Caco-2 (cell line): ENCODE results near the gene ADGRG4. TPM values are rescaled to one million over a fixed set of nuclear protein-coding genes. Genes with fewer than 3 reads are reported as not detected.

Experiments used
- BruUV-seq: library from RNA; stranded (reverse); fragments of 400-500 nt; replicated peaks from 2 replicates; lab custom pipeline; 2021; lab: Mats Ljungman, UMichigan
- CTCF ChIA-PET: fragments of 300-600 bp; sonication (Branson Sonifier 250); formaldehyde crosslinking; loops from one replicate; lab custom pipeline; 2022; ENCODE audit warnings: antibody characterized with exemption; lab: Charles Lee
- POLR2A ChIA-PET: fragments of 300-600 bp; sonication (Branson Sonifier 250); formaldehyde crosslinking; loops from one replicate; lab custom pipeline; 2022; ENCODE audit warnings: antibody characterized with exemption; lab: Charles Lee
- DNase-seq, 2 experiments: peaks; one replicate each; pipeline versions ENCODE4 v3.0.0 to v3.0.0-alpha.2; 2020 to 2022
- H3K27me3 ChIP-seq: replicated peaks from 2 replicates; pipeline ENCODE4 v1.6.0; 2011; ENCODE audit warnings: low read length; ENCODE audit not compliant: control insufficient read depth, insufficient read depth
- H3K36me3 ChIP-seq: 2 replicates; pipeline ENCODE4 v1.5.1; 2011; ENCODE audit warnings: low read length; ENCODE audit not compliant: control insufficient read depth, insufficient read depth
- H3K4me1 ChIP-seq: fragments of 250-450 bp; sonication (Bioruptor Pico); 2 replicates; pipeline ENCODE4 v1.5.1; 2020; ENCODE audit warnings: mild to moderate bottlenecking
- H3K4me3 ChIP-seq: 2 replicates; pipeline ENCODE4 v1.5.1; 2011; ENCODE audit warnings: low read depth, mild to moderate bottlenecking, control low read depth, low read length
- H3K9me3 ChIP-seq: fragments of 250-450 bp; sonication (Bioruptor Pico); 2 replicates; pipeline ENCODE4 v1.5.1; 2020; ENCODE audit warnings: mild to moderate bottlenecking, moderate library complexity
- H3K27ac Mint-ChIP-seq: one replicate; pipeline ENCODE4 v1.8.0; 2022; ENCODE audit warnings: mixed read lengths; ENCODE audit not compliant: unreplicated experiment
- H3K27me3 Mint-ChIP-seq: one replicate; pipeline ENCODE4 v1.8.0; 2022; ENCODE audit warnings: mixed read lengths; ENCODE audit not compliant: insufficient read depth, unreplicated experiment
- H3K36me3 Mint-ChIP-seq: one replicate; pipeline ENCODE4 v1.8.0; 2022; ENCODE audit warnings: mild to moderate bottlenecking, mixed read lengths; ENCODE audit not compliant: insufficient read depth, unreplicated experiment
- H3K4me1 Mint-ChIP-seq: one replicate; pipeline ENCODE4 v1.8.0; 2022; ENCODE audit warnings: low read depth, mixed read lengths; ENCODE audit not compliant: unreplicated experiment
- H3K4me3 Mint-ChIP-seq: one replicate; pipeline ENCODE4 v1.8.0; 2022; ENCODE audit warnings: mild to moderate bottlenecking, moderate library complexity, mixed read lengths; ENCODE audit not compliant: unreplicated experiment
- H3K9me3 Mint-ChIP-seq: one replicate; pipeline ENCODE4 v1.8.0; 2022; ENCODE audit warnings: mixed read lengths; ENCODE audit not compliant: unreplicated experiment
- intact Hi-C: fragments of 100-400 bp; cut with micrococcal nuclease; formaldehyde crosslinking; loops from one replicate; pipeline ENCODE4 v1.10.0; 2022; ENCODE audit not compliant: unreplicated experiment
- total RNA-seq: library from RNA; stranded (reverse); gene quantifications from 2 replicates; pipeline ENCODE4 v1.2.3, GENCODE V29; 2022
- TF ChIP-seq, protein P1 (sequence below), 2 experiments: fragments of 200-600 bp in 1 of 2; IDR thresholded peaks; 1 replicate in 1 of 2; 2 replicates in 1 of 2; pipeline versions ENCODE4 v1.5.1 to v1.8.0; 2011 to 2022; ENCODE audit warnings: antibody characterized with exemption in 1 of 2, control low read depth in 1 of 2, inconsistent platforms in 1 of 2, low read depth in 1 of 2, low read length in 1 of 2, mild to moderate bottlenecking in 1 of 2, moderate library complexity in 1 of 2; ENCODE audit not compliant: insufficient read depth in 1 of 2, severe bottlenecking in 1 of 2, unreplicated experiment in 1 of 2

The ADGRG4 gene
- total RNA-seq, 1 experiment from 2014 or later = not detected

DNA sequence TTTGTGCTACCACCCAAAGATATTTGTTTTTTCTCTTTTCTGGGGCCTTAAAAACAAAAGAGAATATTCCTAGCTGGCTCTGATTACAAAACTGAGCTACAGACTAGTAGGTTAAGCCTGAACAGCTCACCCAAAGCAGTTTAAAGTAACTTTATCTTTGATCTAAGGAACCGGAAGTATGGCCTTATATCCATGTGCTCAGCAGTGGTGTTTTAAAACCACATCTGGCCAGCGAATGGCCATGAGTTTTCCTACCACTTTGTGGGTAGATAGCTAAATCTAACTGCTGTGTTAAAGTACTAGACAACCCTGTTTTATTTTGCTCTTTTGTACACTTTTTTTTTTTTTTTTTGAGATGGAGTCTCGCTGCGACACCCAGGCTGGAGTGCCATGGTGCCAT is 24.6 kb downstream of the ADGRG4 start:
- BruUV-seq = no TSS peak

DNA sequence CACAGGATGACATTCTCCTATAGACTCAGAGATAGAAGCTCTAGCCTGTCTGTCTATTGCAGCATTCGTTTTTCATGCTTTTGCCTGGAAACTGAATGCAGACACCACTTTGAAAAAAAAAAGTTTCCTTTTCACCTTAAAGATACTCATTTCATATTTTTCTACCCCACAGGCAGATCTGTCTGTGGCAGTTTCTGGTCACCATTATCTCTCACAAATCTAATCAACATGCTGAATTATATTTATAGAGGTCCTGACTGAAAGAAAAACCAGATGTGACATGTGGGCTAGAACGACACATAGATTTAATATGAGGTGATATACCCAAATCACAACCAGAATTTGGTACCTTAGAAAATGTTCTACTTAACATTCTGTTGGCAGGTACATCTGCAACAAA is 28.2 kb downstream of the ADGRG4 start:
- no peak overlapping the region for H3K4me3 ChIP-seq
- no peaks in the 10 kb centered on the region for H3K9me3 ChIP-seq
- POLR2A ChIA-PET = no interaction called here
- TF ChIP-seq, protein P1, sequence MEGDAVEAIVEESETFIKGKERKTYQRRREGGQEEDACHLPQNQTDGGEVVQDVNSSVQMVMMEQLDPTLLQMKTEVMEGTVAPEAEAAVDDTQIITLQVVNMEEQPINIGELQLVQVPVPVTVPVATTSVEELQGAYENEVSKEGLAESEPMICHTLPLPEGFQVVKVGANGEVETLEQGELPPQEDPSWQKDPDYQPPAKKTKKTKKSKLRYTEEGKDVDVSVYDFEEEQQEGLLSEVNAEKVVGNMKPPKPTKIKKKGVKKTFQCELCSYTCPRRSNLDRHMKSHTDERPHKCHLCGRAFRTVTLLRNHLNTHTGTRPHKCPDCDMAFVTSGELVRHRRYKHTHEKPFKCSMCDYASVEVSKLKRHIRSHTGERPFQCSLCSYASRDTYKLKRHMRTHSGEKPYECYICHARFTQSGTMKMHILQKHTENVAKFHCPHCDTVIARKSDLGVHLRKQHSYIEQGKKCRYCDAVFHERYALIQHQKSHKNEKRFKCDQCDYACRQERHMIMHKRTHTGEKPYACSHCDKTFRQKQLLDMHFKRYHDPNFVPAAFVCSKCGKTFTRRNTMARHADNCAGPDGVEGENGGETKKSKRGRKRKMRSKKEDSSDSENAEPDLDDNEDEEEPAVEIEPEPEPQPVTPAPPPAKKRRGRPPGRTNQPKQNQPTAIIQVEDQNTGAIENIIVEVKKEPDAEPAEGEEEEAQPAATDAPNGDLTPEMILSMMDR (IDR thresholded peaks at IDR 0.05; ENCODE audit: insufficient read depth in 1 of 2, low read depth in 1 of 2, low read length in 1 of 2, severe bottlenecking in 1 of 2, unreplicated experiment in 1 of 2) = no peak
- no peaks in the 10 kb centered on the region for H3K4me1 ChIP-seq
- intact Hi-C loops = no loop called here
- no peak overlapping the region for H3K4me3 Mint-ChIP-seq
- CTCF ChIA-PET = no interaction called here
- H3K36me3 ChIP-seq = no peaks in the 10 kb centered on the region
- H3K27ac Mint-ChIP-seq = no peak overlapping the region
- peaks cover under 1% of the 10 kb centered on the region for H3K27me3 Mint-ChIP-seq
- H3K4me1 Mint-ChIP-seq = no peaks in the 10 kb centered on the region
- no peaks in the 10 kb centered on the region for H3K36me3 Mint-ChIP-seq
- H3K27me3 ChIP-seq = no peaks in the 10 kb centered on the region
- BruUV-seq = no TSS peak
- no peaks in the 10 kb centered on the region for H3K9me3 Mint-ChIP-seq
- no peak for DNase-seq

More for the DNA sequence above, 24.6 kb downstream of the ADGRG4 start:
- Histone ChIP-seq H3K36me3 (no peaks in the 10 kb centered on the region), H3K27me3 (no peaks in the 10 kb centered on the region), H3K4me3 (no peak overlapping the region), H3K9me3 (no peaks in the 10 kb centered on the region), H3K4me1 (no peaks in the 10 kb centered on the region)
- no peaks in the 10 kb centered on the region for H3K27me3 Mint-ChIP-seq
- ChIA-PET POLR2A (no interaction called here), CTCF (no interaction called here)
- no peak overlapping the region for H3K4me3 Mint-ChIP-seq
- H3K36me3 Mint-ChIP-seq = no peaks in the 10 kb centered on the region
- no peaks in the 10 kb centered on the region for H3K9me3 Mint-ChIP-seq
- TF ChIP-seq, protein P1 (IDR thresholded peaks at IDR 0.05; ENCODE audit: insufficient read depth in 1 of 2, low read depth in 1 of 2, low read length in 1 of 2, severe bottlenecking in 1 of 2, unreplicated experiment in 1 of 2) = no peak
- intact Hi-C loops = no loop called here
- no peak for DNase-seq
- no peaks in the 10 kb centered on the region for H3K4me1 Mint-ChIP-seq
- no peak overlapping the region for H3K27ac Mint-ChIP-seq

DNA sequence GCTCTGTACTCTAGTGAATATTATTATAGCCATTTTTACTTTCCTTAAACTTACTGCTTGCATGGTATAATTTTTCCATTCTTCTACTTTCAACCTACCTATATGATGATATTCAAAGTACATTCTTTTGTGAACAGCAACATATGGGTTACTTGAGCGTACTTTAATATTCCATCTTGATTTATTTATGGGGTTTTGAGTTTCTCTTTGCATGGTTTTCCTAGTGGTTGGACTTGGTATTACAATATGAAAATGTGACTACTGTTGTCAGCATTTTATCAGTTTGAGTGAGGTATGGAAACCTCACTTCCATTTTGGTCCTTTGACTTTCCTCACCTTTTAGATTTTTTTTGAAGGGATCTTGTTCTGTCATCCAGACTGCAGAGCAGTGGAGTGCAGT is 35.9 kb downstream of the ADGRG4 start:
- Mint-ChIP-seq H3K36me3 (no peaks in the 10 kb centered on the region), H3K4me3 (no peak overlapping the region), H3K9me3 (no peaks in the 10 kb centered on the region), H3K27me3 (peaks cover 3% of the 10 kb centered on the region), H3K27ac (no peak overlapping the region), H3K4me1 (no peaks in the 10 kb centered on the region)
- H3K36me3 ChIP-seq = no peaks in the 10 kb centered on the region
- CTCF ChIA-PET = interaction anchor here (0.7 kb wide), 1 partner anchor 10 kb away, joined by 3 read pairs; no protein-coding TSS in a partner anchor
- DNase-seq = no peak
- no peaks in the 10 kb centered on the region for H3K9me3 ChIP-seq
- no peaks in the 10 kb centered on the region for H3K4me1 ChIP-seq
- POLR2A ChIA-PET = no interaction called here
- no peaks in the 10 kb centered on the region for H3K27me3 ChIP-seq
- no TSS peak for BruUV-seq
- H3K4me3 ChIP-seq = no peak overlapping the region
- intact Hi-C loops = no loop called here
- TF ChIP-seq, protein P1 (IDR thresholded peaks at IDR 0.05; ENCODE audit: insufficient read depth in 1 of 2, low read depth in 1 of 2, low read length in 1 of 2, severe bottlenecking in 1 of 2, unreplicated experiment in 1 of 2) = peak in 1 of 2 experiments; percentile 34
